GM12873 (cell line): ENCODE data around the gene UGT3A1.

ENCODE experiments used
- TF ChIP-seq, protein P1 (sequence below): IDR thresholded peaks from 2 replicates; pipeline ENCODE4 v1.5.1; 2012; ENCODE audit warnings: low read depth, mild to moderate bottlenecking, moderate library complexity, low read length, control low read depth; ENCODE audit not compliant: insufficient read depth; ENCODE audit errors: missing control alignments

Gene UGT3A1

DNA sequence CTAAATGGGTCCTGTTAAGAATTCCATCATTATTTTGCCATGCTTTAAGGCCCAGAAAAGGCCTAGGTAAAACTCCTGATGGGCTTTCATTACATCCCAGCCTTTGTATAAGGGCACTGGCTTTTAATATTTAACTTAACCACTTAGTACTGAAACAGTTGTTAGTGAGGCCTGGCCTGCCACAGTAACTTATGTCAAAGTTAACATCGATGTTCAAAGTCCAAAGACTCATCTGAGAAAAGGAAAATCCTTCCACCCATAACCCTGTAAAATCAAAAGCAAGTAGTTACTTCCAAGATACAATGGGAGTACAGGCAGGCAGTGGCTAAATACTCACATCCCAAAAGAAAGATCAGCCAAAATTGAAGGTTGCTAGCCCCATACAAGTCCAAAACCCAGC, 15.0 kb upstream of the UGT3A1 start:
- TF ChIP-seq, protein P1, sequence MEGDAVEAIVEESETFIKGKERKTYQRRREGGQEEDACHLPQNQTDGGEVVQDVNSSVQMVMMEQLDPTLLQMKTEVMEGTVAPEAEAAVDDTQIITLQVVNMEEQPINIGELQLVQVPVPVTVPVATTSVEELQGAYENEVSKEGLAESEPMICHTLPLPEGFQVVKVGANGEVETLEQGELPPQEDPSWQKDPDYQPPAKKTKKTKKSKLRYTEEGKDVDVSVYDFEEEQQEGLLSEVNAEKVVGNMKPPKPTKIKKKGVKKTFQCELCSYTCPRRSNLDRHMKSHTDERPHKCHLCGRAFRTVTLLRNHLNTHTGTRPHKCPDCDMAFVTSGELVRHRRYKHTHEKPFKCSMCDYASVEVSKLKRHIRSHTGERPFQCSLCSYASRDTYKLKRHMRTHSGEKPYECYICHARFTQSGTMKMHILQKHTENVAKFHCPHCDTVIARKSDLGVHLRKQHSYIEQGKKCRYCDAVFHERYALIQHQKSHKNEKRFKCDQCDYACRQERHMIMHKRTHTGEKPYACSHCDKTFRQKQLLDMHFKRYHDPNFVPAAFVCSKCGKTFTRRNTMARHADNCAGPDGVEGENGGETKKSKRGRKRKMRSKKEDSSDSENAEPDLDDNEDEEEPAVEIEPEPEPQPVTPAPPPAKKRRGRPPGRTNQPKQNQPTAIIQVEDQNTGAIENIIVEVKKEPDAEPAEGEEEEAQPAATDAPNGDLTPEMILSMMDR, result no peak

DNA sequence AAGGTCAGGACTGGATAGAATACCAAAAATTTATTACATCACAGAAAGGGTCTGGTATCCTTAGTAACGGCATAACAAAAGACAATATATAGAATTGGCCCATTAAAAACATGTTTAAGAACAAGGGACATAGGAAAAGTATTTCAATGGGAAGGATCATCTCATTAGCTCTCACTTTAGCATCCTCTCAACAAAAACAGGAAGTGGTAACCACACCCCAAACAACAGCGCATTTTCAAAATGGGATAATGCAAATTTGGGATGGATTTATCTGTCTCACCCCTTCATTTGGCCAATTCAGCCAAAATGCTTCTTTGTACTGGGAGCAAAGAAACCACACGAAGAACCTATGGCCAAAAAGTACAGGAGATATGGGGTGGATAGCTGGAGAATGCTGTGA, 9.8 kb upstream of the UGT3A1 start:
- TF ChIP-seq, protein P1, result no peak

DNA sequence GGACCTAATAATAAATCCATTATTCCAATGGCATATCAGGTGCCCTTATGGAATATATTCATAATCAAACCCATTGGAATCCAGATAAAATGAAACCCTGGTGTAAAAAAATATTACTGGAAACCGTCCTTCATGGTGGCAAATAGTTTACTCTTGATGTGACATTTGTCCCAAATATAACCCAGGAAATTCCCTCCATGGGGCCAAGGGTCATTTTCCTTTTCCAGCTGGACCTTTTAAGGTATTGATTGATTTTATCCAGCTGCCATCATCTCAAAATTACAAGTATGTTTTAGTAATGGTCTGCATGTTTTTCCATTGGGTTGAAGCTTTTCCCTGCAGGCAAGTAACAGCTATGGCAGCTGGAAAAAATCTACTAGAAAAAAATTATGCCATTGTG, 8.4 kb upstream of the UGT3A1 start:
- TF ChIP-seq, protein P1, result no peak

DNA sequence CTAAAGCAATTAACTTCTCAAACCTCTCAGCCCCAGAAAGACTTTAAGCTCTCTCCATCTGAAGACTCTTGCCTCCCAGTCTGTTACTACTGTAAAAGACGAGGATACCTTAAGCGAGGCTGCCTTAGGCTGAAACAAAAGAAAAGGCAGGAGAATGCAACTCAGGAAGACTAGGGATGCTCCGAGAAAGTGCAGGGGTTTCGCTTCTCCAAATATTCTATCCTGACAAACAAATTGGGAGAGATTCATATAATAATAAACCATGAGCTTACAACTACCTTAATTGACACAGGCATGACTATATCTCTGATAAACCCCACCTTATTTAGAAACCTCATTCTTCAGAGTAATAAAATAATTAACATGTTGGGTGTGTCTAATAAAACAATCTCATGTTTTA, 4.9 kb upstream of the UGT3A1 start:
- TF ChIP-seq, protein P1, result no peak

DNA sequence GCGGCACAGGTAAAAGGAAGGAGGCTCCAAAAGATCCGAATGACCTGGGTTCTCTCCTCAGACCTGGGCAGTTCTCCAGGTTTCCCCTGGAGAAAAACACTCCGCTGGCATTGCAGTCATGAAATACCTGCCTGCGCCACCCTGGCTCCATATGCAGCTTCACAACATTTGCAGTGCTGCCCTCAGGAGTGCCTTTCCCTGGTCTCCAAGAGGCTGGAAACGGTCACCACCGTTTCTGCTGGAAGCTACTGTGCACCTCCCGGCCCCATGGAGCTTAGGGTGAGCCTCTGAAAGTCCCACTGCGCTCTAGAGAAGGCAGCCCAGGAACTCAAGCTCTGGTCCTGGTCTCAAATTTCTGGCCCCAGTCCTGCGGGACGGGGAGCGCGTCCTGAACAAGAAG, 670 bp downstream of the UGT3A1 start:
- TF ChIP-seq, protein P1, result no peak

DNA sequence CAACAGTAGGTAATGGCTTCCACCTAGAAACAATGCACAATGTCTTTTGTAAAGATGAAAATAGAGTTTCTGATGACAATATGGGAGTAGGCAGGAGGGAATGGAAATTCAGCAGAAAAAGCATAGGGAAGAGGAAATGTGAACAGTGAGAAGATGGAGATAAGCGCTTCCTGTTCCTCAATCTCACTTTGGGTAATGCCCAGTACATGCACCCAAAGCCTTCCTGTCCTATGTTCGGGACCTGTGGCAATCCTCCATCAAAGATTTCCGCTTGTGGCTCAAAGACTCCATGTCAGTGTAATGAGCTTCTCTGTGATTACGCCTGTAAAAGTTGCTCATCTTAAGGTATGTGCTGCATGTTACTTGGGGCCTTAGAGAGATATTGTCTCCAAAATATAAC, 2.7 kb downstream of the UGT3A1 start:
- TF ChIP-seq, protein P1, result no peak

DNA sequence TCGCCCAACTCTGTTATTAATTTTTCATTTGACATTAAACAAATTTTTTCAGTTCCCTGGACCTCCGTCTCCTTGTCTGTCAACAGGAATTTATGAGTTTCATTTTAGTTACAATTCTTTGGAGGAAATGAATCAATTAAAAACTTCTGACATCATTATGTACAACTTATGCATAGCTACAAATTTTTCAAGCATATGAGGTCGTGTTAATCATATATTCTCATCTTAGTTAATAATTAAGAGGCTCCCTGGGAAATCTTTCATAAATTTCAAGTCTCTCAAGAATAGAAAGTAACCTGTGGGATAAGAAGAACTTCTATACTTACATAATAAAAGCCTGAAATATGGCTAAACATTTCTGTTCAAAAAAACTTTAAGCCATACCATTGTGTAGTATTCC, 3.4 kb downstream of the UGT3A1 start:
- TF ChIP-seq, protein P1, result no peak

DNA sequence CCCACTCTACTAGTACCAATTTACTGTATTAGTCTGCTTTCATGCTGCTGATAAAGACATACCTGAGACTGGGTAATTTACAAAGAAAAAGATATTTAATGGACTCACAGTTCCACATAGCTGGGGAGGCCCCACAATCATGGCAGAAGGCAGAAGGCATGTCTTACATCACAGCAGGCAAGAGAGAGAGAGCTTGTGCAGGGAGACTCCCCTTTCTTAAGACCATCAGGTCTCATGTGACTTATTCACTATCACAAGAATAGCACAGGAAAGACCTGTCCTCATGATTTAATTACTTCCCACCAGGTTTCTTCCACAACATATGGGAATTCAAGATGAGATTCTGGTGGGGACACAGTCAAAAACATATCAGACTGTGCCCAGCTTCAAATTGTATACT, 11.5 kb downstream of the UGT3A1 start:
- TF ChIP-seq, protein P1, result no peak
